Rectal smooth muscle tissue (tissue), 1 donor: ENCODE data around the gene TSGA10IP.

Source experiments
- H3K27ac ChIP-seq: one replicate; pipeline ENCODE4 v1.7.0; 2013; ENCODE audit warnings: low read depth, low read length, inconsistent platforms
- H3K27me3 ChIP-seq: one replicate; pipeline ENCODE4 v1.7.0; 2013; ENCODE audit warnings: low read length; ENCODE audit not compliant: control insufficient read depth, insufficient read depth
- H3K36me3 ChIP-seq: one replicate; pipeline ENCODE4 v1.7.0; 2013; ENCODE audit warnings: low read length; ENCODE audit not compliant: control insufficient read depth, insufficient read depth
- H3K4me1 ChIP-seq: one replicate; pipeline ENCODE4 v1.7.0; 2013; ENCODE audit warnings: low read length; ENCODE audit not compliant: control insufficient read depth, insufficient read depth
- H3K4me3 ChIP-seq: one replicate; pipeline ENCODE4 v1.7.0; 2013; ENCODE audit warnings: low read length
- H3K9ac ChIP-seq: one replicate; pipeline ENCODE4 v1.7.0; 2013; ENCODE audit warnings: low read length

TSGA10IP gene

GRCh38 chr11:65958291-65958690 is 13.0 kb downstream of the TSGA10IP start:
- Histone ChIP-seq H3K4me3 (no peak overlapping the region), H3K27ac (no peak overlapping the region)

GRCh38 chr11:65958774-65959420 is 13.6 kb downstream of the TSGA10IP start:
- Histone ChIP-seq H3K4me1 (peaks cover 13% of the 10 kb centered on the region), H3K27me3 (no peaks in the 10 kb centered on the region), H3K9ac (no peak overlapping the region), H3K27ac (no peak overlapping the region), H3K36me3 (peaks cover 1% of the 10 kb centered on the region), H3K4me3 (no peak overlapping the region)

More at GRCh38 chr11:65958291-65958690, 13.0 kb downstream of the TSGA10IP start:
- no peaks in the 10 kb centered on the region for H3K36me3 ChIP-seq
- H3K27me3 ChIP-seq, result no peaks in the 10 kb centered on the region
- no peak overlapping the region for H3K9ac ChIP-seq
- H3K4me1 ChIP-seq, result peaks cover 11% of the 10 kb centered on the region

DNA sequence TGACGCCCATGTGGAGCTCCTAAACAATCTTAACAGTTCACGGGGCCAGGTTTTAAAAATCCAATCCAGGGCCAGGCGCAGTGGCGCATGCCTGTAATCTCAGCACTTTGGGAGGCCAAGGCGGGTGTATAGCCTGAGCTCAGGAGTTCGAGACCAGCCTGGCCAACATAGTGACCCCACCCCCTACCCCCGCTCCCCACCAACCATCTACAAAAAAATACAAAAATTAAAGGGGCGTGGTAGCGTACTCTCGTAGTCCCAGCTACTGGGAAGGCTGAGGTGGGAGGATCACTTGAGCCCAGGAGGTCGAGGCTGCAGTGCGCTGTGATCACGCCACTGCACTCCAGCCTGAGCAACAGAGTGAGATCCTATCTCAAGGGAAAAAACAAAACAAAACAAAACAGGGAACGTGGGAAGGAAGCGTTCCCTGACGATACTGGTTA is 15.6 kb downstream of the TSGA10IP start:
- Histone ChIP-seq H3K27ac (peak overlapping the region; percentile 94), H3K36me3 (peaks cover 20% of the 10 kb centered on the region), H3K4me3 (peak overlapping the region; percentile 94), H3K9ac (peak overlapping the region; percentile 78), H3K27me3 (no peaks in the 10 kb centered on the region), H3K4me1 (peaks cover 14% of the 10 kb centered on the region)

DNA sequence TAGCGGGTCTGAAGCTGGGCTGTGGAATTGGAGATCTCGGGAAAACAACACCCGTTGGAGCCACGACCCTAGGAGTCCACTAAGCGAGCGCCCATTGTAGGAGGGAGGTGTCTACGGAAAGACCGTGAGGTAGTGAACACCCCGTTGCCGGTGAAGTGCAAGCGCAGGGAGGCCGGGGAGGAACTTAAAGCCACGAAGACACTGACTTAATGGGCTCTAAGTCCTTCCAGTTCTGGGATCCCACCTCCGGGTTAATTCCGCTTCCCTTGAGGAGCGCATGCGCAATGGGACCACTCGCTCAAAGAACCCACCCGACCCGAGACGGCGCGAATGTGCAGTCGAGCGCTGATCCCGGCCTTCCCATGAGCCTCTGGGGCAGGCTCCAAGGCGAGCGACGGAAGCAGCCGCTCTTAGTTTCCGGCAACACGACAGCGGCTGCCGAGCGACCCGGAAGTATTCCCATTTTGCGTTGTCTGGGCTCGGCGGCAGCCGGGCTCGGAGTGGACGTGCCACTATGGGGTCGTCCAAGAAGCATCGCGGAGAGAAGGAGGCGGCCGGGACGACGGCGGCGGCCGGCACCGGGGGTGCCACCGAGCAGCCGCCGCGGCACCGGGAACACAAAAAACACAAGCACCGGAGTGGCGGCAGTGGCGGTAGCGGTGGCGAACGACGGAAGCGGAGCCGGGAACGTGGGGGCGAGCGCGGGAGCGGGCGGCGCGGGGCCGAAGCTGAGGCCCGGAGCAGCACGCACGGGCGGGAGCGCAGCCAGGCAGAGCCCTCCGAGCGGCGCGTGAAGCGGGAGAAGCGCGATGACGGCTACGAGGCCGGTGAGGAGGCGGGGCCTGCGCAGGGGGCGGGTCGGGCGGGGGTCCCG is 16.2 kb downstream of the TSGA10IP start, which contains the start of gene SART1:
Gene SART1 (plus strand): TSS at position 468 of the 874 bp plus-strand sequence. CDS start 47 bp downstream, at position 515.
- peaks cover 14% of the 10 kb centered on the region for H3K4me1 ChIP-seq
- H3K4me3 ChIP-seq, result peak within 1 kb of the TSS; percentile 94
- H3K27me3 ChIP-seq, result no peaks in the 10 kb centered on the region
- peak within 1 kb of the TSS; percentile 94 for H3K27ac ChIP-seq
- peaks cover 26% of the 10 kb centered on the region for H3K36me3 ChIP-seq
- H3K9ac ChIP-seq, result peak within 1 kb of the TSS; percentile 90

GRCh38 chr11:65962141-65962564 is 16.9 kb downstream of the TSGA10IP start:
- Histone ChIP-seq H3K9ac (peak overlapping the region; percentile 53), H3K4me3 (peak overlapping the region; percentile 94), H3K27me3 (no peaks in the 10 kb centered on the region), H3K36me3 (peaks cover 33% of the 10 kb centered on the region), H3K27ac (peak overlapping the region; percentile 94), H3K4me1 (peaks cover 14% of the 10 kb centered on the region)

GRCh38 chr11:65964906-65965305 is 19.6 kb downstream of the TSGA10IP start:
- Histone ChIP-seq H3K27ac (no peak overlapping the region), H3K27me3 (no peaks in the 10 kb centered on the region), H3K9ac (no peak overlapping the region), H3K4me1 (peaks cover 14% of the 10 kb centered on the region), H3K36me3 (peaks cover 43% of the 10 kb centered on the region), H3K4me3 (no peak overlapping the region)

GRCh38 chr11:65965986-65966762 is 20.9 kb downstream of the TSGA10IP start:
- Histone ChIP-seq H3K9ac (no peak overlapping the region), H3K4me3 (no peak overlapping the region), H3K4me1 (peaks cover 14% of the 10 kb centered on the region), H3K27me3 (no peaks in the 10 kb centered on the region), H3K36me3 (peaks cover 43% of the 10 kb centered on the region), H3K27ac (no peak overlapping the region)

- peaks cover 43% of the 10 kb centered on the region for H3K36me3 ChIP-seq
- no peak overlapping the region for H3K9ac ChIP-seq
- peaks cover 11% of the 10 kb centered on the region for H3K4me1 ChIP-seq
- H3K27me3 ChIP-seq, result no peaks in the 10 kb centered on the region
- H3K27ac ChIP-seq, result no peak overlapping the region
- no peak overlapping the region for H3K4me3 ChIP-seq
These were observed 22.2 kb downstream of the TSGA10IP start for GRCh38 chr11:65967329-65967934.

GRCh38 chr11:65968600-65969482 is 23.6 kb downstream of the TSGA10IP start:
- no peaks in the 10 kb centered on the region for H3K27me3 ChIP-seq
- H3K4me1 ChIP-seq, result peaks cover 1% of the 10 kb centered on the region
- peaks cover 45% of the 10 kb centered on the region for H3K36me3 ChIP-seq
- no peak overlapping the region for H3K27ac ChIP-seq
- H3K9ac ChIP-seq, result no peak overlapping the region
- no peak overlapping the region for H3K4me3 ChIP-seq

GRCh38 chr11:65972116-65972515 is 26.8 kb downstream of the TSGA10IP start:
- Histone ChIP-seq H3K9ac (no peak overlapping the region), H3K4me1 (no peaks in the 10 kb centered on the region), H3K4me3 (no peak overlapping the region), H3K27ac (no peak overlapping the region), H3K27me3 (no peaks in the 10 kb centered on the region), H3K36me3 (peaks cover 29% of the 10 kb centered on the region)

GRCh38 chr11:65973439-65974110 is 28.3 kb downstream of the TSGA10IP start:
- no peaks in the 10 kb centered on the region for H3K27me3 ChIP-seq
- H3K4me3 ChIP-seq, result no peak overlapping the region
- peaks cover 27% of the 10 kb centered on the region for H3K36me3 ChIP-seq
- H3K9ac ChIP-seq, result no peak overlapping the region
- no peaks in the 10 kb centered on the region for H3K4me1 ChIP-seq
- no peak overlapping the region for H3K27ac ChIP-seq
